ENCODE results near the gene IL24.

The IL24 gene

DNA sequence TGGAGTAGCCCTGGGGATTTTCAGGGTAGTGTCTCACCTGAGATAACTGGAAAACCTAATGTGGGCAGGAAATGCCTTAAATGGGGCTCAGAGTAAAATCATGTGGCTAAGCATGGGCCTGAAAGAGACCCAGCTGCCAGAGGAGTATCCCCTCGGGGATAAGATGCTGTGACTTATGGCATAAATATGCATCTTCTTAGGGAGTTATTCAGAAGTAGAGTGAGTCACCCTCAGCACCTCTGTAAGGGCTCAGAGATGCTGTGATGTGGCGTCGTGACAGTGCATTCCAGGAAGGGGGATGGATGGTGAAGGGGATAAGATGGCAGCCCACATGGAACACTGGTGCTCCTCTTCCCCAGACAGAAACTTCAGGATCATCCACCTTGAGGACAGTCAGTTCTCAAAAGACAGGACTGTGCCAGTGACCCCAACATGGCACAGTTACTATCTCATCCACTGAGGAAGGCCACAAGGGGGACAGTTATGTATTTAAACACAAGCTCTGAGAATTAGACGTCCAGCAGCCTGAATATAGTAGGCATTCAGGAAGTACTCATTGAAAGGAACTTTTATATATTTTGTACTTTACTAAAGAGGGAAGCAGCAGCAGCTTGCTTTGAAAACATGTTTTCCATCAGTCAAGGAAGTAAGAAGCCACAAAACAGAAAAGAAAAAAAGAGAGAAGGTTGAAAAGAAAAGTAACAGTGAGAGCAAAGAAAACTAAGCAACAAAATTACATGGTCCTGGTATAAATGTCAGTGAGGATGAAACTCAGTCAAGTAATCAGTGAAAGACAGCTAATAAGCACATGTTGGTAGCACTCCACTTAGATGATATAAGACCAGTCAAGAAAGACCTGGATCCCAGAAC, 8.3 kb downstream of the IL24 start:
- no peak for DNase-seq (ENCODE audit: low spot score)
- no peak for TF ChIP-seq CTCF (IDR thresholded peaks at IDR 0.05; ENCODE audit: extremely low read depth, insufficient read depth, missing control alignments)
- in situ Hi-C loops (cut with MboI; ENCODE audit: low pct_unique_long_range_greater_than_20kb, low sequenced_read_pairs, unreplicated experiment): no loop called here

DNA sequence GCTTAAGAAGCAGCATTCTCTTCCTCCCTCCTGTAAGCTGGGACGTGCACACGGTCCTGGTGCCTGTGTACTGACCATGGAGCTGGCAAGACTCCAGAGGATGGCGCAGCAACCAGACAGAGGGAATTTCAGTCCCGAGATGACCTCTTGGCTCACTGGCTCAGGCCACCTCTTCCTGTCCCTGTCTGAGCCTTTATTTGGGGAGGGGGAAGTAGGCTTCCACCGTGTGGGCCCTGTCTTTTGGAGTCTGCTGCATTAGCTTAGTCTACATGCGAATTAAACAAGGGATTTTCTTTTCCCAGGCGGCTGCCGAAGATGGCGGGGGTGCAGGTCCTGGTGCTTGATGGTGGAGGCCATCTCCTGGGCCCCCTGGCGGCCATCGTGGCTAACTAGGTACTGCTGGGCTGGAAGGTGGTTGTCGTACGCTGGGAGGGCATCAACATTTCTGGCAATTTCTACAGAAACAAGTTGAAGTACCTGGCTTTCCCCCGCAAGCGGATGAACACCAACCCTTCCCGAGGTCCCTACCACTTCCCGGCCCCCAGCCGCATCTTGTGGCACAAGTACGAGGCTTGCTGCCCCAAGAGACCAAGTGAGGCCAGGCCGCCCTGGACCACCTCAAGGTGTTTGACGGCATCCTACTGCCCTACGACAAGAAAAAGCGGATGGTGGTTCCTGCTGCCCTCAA, 10.2 kb downstream of the IL24 start:
- in situ Hi-C loops (cut with MboI; ENCODE audit: low pct_unique_long_range_greater_than_20kb, low sequenced_read_pairs, unreplicated experiment): no loop called here
- no peak for DNase-seq (ENCODE audit: low spot score)
- TF ChIP-seq CTCF (IDR thresholded peaks at IDR 0.05; ENCODE audit: extremely low read depth, insufficient read depth, missing control alignments): peak; percentile 6

- TF ChIP-seq CTCF (IDR thresholded peaks at IDR 0.05; ENCODE audit: extremely low read depth, insufficient read depth, missing control alignments): no peak
- no peak for DNase-seq (ENCODE audit: low spot score)
- in situ Hi-C loops (cut with MboI; ENCODE audit: low pct_unique_long_range_greater_than_20kb, low sequenced_read_pairs, unreplicated experiment): no loop called here
Measured at GRCh38 chr1:206908038-206908437, 10.8 kb downstream of the IL24 start.

DNA sequence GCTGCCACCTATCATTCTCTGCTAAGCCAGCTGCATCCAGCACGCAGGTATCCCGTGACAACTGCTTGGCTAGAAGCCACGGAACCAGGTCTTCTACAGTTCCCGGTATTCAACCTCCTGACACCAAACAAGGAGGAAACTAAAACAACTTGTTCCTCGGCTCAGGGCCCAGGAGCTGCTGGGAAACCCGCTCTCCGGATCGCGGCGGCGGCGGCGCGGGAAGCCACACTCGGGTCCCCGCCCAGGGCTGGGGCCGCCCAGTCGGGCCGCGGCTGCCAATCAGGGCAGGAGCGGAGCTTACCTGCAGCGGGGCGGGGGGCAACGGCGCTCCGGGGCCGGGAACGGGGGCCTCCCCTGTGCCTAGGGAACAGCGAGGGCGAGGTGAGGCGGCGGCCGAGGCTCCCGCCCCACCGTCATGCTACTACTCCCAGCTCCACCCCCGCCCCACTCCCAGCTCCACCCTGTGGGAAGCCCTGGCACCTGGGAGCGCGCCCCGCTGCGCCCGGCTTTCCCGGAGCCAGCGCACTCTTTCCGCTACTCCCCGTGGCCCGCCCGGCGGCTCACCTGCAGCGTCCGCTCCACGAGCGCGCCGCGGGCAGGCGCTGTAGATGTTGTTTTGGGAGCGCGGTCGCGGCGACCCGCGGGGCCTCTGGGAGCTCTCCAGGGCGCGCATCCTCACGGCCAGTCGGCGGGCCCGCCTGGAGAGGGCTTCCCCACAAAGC, 12.1 kb downstream of the IL24 start:
- TF ChIP-seq CTCF (IDR thresholded peaks at IDR 0.05; ENCODE audit: extremely low read depth, insufficient read depth, missing control alignments): peak; percentile 16
- peak; percentile 46 for DNase-seq (ENCODE audit: low spot score)
- in situ Hi-C loops (cut with MboI; ENCODE audit: low pct_unique_long_range_greater_than_20kb, low sequenced_read_pairs, unreplicated experiment): no loop called here

- peak; percentile 44 for DNase-seq (ENCODE audit: low spot score)
- in situ Hi-C loops (cut with MboI; ENCODE audit: low pct_unique_long_range_greater_than_20kb, low sequenced_read_pairs, unreplicated experiment): loop anchor here (5.0 kb wide), 2 partner anchors 103 to 173 kb away; no protein-coding TSS in a partner anchor
- TF ChIP-seq CTCF (IDR thresholded peaks at IDR 0.05; ENCODE audit: extremely low read depth, insufficient read depth, missing control alignments): no peak
Measured at GRCh38 chr1:206909883-206910318, 12.7 kb downstream of the IL24 start.

DNA sequence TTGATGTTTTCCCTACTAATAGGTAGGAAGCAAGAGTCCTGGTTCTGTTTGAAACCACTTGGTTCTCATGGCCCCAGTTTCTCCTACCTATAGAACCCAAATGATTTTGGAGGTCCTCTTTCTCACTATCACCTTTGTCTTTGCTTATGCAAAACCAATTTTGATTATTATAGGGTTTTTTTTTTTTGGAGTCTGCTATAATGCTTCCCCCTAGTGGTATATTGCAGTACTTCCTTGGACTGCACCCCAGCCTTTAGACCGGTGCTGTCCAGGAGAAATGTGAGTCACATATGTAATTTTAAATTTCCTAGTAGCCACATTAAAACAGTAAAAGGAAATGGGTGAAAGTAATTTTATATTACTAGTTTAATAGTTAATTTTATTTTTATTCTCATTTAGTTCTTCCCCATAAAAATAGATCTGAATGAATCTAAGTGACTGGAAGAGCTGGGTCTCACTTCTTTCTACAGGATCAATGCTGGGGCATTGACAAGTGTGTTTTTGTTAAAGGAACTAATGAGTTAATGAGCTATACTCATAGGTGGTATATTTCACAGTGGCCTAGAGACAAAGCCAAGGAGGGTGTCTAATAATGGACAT, 13.9 kb downstream of the IL24 start:
- in situ Hi-C loops (cut with MboI; ENCODE audit: low pct_unique_long_range_greater_than_20kb, low sequenced_read_pairs, unreplicated experiment): loop anchor here (5.0 kb wide), 2 partner anchors 104 to 174 kb away; no protein-coding TSS in a partner anchor
- peak; percentile 71 for DNase-seq (ENCODE audit: low spot score)
- peak; percentile 66 for TF ChIP-seq CTCF (IDR thresholded peaks at IDR 0.05; ENCODE audit: extremely low read depth, insufficient read depth, missing control alignments)
